GM23338 (cell line): ENCODE data around the gene MYH13. TPM values are rescaled to one million over a fixed set of nuclear protein-coding genes. Genes with fewer than 3 reads are reported as not detected.

Experiments used
- ATAC-seq: fragments of 200-7000 bp; cut with Tn5 transposase; 3 replicates; pipeline ENCODE4 v1.9.1; 2020
- DNase-seq: peaks from one replicate; pipeline ENCODE4 v3.0.0-alpha.2; 2015; ENCODE audit warnings: low spot score
- H2AFZ ChIP-seq: fragments of 200-600 bp; sonication (generic); 2 replicates; pipeline ENCODE4 v1.8.0; 2016; ENCODE audit warnings: antibody characterized with exemption, mild to moderate bottlenecking, moderate library complexity
- H3F3A ChIP-seq: fragments of 200-600 bp; sonication (generic); replicated peaks from 2 replicates; pipeline ENCODE4 v1.8.0; 2017; ENCODE audit warnings: antibody characterized with exemption, mixed run types, low read depth
- H3K27ac ChIP-seq: fragments of 200-600 bp; sonication (generic); 2 replicates; pipeline ENCODE4 v1.6.1; 2016; ENCODE audit warnings: low read depth
- H3K27me3 ChIP-seq: fragments of 200-600 bp; sonication (generic); 2 replicates; pipeline ENCODE4 v1.8.0; 2016; ENCODE audit warnings: mild to moderate bottlenecking, mixed run types, moderate library complexity; ENCODE audit not compliant: insufficient read depth
- H3K36me3 ChIP-seq: fragments of 200-600 bp; sonication (generic); 2 replicates; pipeline ENCODE4 v1.8.0; 2016; ENCODE audit warnings: mild to moderate bottlenecking; ENCODE audit not compliant: insufficient read depth
- H3K4me1 ChIP-seq: fragments of 200-600 bp; sonication (generic); 2 replicates; pipeline ENCODE4 v1.8.0; 2016; ENCODE audit warnings: mild to moderate bottlenecking, moderate library complexity; ENCODE audit not compliant: insufficient read depth
- H3K4me2 ChIP-seq: fragments of 200-600 bp; sonication (generic); 2 replicates; pipeline ENCODE4 v1.7.1; 2017; ENCODE audit warnings: mixed run types
- H3K4me3 ChIP-seq: fragments of 200-600 bp; sonication (generic); 2 replicates; pipeline ENCODE4 v1.6.1; 2016; ENCODE audit warnings: mixed run types
- H3K79me2 ChIP-seq: fragments of 200-600 bp; sonication (generic); replicated peaks from 2 replicates; pipeline ENCODE4 v1.8.0; 2017; ENCODE audit warnings: mild to moderate bottlenecking; ENCODE audit not compliant: insufficient read depth
- H3K9me2 ChIP-seq: fragments of 200-600 bp; sonication (generic); 2 replicates; pipeline ENCODE4 v1.8.0; 2017; ENCODE audit not compliant: insufficient read depth
- H4K20me1 ChIP-seq: fragments of 200-600 bp; sonication (generic); replicated peaks from 2 replicates; pipeline ENCODE4 v1.8.0; 2017; ENCODE audit warnings: mild to moderate bottlenecking; ENCODE audit not compliant: insufficient read depth
- H3K27ac Mint-ChIP-seq: 2 replicates; pipeline ENCODE4 v1.8.0; 2020; ENCODE audit warnings: inconsistent platforms, mild to moderate bottlenecking, moderate library complexity, mixed read lengths
- H3K27me3 Mint-ChIP-seq: 3 replicates; pipeline ENCODE4 v1.8.0; 2022; ENCODE audit warnings: low read depth, mild to moderate bottlenecking, moderate library complexity, mixed read lengths, inconsistent platforms; ENCODE audit not compliant: insufficient read depth, poor library complexity
- H3K36me3 Mint-ChIP-seq: 3 replicates; pipeline ENCODE4 v1.8.0; 2021; ENCODE audit warnings: low read depth, mild to moderate bottlenecking, inconsistent platforms, moderate library complexity, mixed read lengths
- H3K4me1 Mint-ChIP-seq: 3 replicates; pipeline ENCODE4 v1.8.0; 2020; ENCODE audit warnings: mild to moderate bottlenecking, inconsistent platforms, mixed read lengths
- H3K4me3 Mint-ChIP-seq: 3 replicates; pipeline ENCODE4 v1.8.0; 2021; ENCODE audit warnings: moderate library complexity, mild to moderate bottlenecking, inconsistent platforms, mixed read lengths
- H3K9me3 Mint-ChIP-seq: 3 replicates; pipeline ENCODE4 v1.8.0; 2020; ENCODE audit warnings: moderate library complexity, mild to moderate bottlenecking, inconsistent platforms, mixed read lengths
- CREB1 ChIP-seq: fragments of 250-450 bp; sonication (Bioruptor Pico); IDR thresholded peaks from 2 replicates; pipeline ENCODE4 v1.5.0; 2020; ENCODE audit warnings: low read depth, mild to moderate bottlenecking, moderate library complexity
- EZH2 ChIP-seq: fragments of 200-600 bp; sonication (generic); IDR thresholded peaks from one replicate; pipeline ENCODE4 v1.8.0; 2017; ENCODE audit warnings: antibody characterized with exemption, mild to moderate bottlenecking, low read depth; ENCODE audit not compliant: unreplicated experiment
- EZH2phosphoT487 ChIP-seq: fragments of 200-600 bp; sonication (generic); IDR thresholded peaks from one replicate; pipeline ENCODE4 v1.8.1; 2018; ENCODE audit warnings: antibody characterized with exemption; ENCODE audit not compliant: unreplicated experiment
- JUNB ChIP-seq: IDR thresholded peaks from one replicate; pipeline ENCODE4 v1.6.1; 2016; ENCODE audit warnings: antibody characterized with exemption; ENCODE audit not compliant: unreplicated experiment
- POLR2AphosphoS5 ChIP-seq: IDR thresholded peaks from 2 replicates; pipeline ENCODE4 v1.6.1; 2016; ENCODE audit warnings: antibody characterized with exemption, low read depth
- STAT1 ChIP-seq: IDR thresholded peaks from one replicate; pipeline ENCODE4 v1.6.1; 2016; ENCODE audit warnings: antibody characterized with exemption; ENCODE audit not compliant: unreplicated experiment
- ZNF114 ChIP-seq: fragments of 250-450 bp; sonication (Bioruptor Pico); IDR thresholded peaks from 2 replicates; pipeline ENCODE4 v1.5.0; 2020; ENCODE audit warnings: mild to moderate bottlenecking, moderate library complexity
- ZNF331 ChIP-seq: fragments of 250-450 bp; sonication (Bioruptor Pico); IDR thresholded peaks from 2 replicates; pipeline ENCODE4 v1.5.0; 2020; ENCODE audit warnings: low read depth, mild to moderate bottlenecking, moderate library complexity
- polyA plus RNA-seq: library from polyadenylated mRNA; unstranded; fragments of >200 nt; fragmentation: Nextera tagmentation; extraction: Ambion mirVana; gene quantifications from 2 replicates; pipeline ENCODE4 v1.2.1, GENCODE V29; 2016
- total RNA-seq: library from RNA; depleted of rRNA; stranded (reverse); fragments of >200 nt; shearing (Covaris generic); gene quantifications from 2 replicates; pipeline ENCODE4 v1.2.3, GENCODE V29; 2014
- TF ChIP-seq, protein P1 (sequence below): IDR thresholded peaks from one replicate; pipeline ENCODE4 v1.6.1; 2018; ENCODE audit warnings: antibody characterized with exemption; ENCODE audit not compliant: unreplicated experiment
- TF ChIP-seq, protein P2 (sequence below): IDR thresholded peaks from 2 replicates; pipeline ENCODE4 v1.6.1; 2016; ENCODE audit warnings: antibody characterized with exemption
- TF ChIP-seq, protein P3 (sequence below), 2 experiments: fragments of 200-600 bp in 1 of 2; sonication (generic) in 1 of 2; conservative IDR thresholded peaks; 2 replicates each; pipeline versions ENCODE4 v1.5.1 to v1.6.1; 2016 to 2017; ENCODE audit warnings: antibody characterized with exemption in 2 of 2, low read depth in 2 of 2, mild to moderate bottlenecking in 2 of 2, moderate library complexity in 1 of 2

The MYH13 gene
- total and polyA plus RNA-seq, 2 experiments from 2014 or later = not detected

DNA sequence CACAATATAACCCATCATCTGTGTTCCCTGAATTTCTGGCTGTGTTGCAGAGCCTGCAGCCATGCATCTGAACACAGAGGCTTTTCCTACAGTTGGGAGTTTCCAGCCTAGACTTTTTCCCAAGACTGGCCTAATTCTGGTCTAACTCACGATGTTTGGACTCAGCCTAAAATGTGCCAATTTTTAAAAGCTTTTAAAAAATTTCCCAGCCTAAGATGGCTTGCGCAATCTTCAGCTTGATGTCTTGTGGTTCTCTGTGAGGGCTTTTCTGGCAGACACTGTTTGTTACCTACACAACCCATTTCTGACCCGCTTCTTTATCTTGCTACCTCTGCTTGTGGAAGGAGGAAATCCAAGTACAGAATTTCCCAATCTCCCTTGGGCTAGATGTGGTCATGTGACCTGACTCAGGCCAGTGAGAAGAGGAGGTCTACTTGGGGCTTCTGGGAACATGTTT lies 101.7 kb downstream of the MYH13 start (continued):
- TF ChIP-seq, protein P1, sequence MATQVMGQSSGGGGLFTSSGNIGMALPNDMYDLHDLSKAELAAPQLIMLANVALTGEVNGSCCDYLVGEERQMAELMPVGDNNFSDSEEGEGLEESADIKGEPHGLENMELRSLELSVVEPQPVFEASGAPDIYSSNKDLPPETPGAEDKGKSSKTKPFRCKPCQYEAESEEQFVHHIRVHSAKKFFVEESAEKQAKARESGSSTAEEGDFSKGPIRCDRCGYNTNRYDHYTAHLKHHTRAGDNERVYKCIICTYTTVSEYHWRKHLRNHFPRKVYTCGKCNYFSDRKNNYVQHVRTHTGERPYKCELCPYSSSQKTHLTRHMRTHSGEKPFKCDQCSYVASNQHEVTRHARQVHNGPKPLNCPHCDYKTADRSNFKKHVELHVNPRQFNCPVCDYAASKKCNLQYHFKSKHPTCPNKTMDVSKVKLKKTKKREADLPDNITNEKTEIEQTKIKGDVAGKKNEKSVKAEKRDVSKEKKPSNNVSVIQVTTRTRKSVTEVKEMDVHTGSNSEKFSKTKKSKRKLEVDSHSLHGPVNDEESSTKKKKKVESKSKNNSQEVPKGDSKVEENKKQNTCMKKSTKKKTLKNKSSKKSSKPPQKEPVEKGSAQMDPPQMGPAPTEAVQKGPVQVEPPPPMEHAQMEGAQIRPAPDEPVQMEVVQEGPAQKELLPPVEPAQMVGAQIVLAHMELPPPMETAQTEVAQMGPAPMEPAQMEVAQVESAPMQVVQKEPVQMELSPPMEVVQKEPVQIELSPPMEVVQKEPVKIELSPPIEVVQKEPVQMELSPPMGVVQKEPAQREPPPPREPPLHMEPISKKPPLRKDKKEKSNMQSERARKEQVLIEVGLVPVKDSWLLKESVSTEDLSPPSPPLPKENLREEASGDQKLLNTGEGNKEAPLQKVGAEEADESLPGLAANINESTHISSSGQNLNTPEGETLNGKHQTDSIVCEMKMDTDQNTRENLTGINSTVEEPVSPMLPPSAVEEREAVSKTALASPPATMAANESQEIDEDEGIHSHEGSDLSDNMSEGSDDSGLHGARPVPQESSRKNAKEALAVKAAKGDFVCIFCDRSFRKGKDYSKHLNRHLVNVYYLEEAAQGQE = no peak
- TF ChIP-seq EZH2phosphoT487 (no peak), CREB1 (CRISPR knock-in tag) (no peak), EZH2 (no peak)
- TF ChIP-seq, protein P2, sequence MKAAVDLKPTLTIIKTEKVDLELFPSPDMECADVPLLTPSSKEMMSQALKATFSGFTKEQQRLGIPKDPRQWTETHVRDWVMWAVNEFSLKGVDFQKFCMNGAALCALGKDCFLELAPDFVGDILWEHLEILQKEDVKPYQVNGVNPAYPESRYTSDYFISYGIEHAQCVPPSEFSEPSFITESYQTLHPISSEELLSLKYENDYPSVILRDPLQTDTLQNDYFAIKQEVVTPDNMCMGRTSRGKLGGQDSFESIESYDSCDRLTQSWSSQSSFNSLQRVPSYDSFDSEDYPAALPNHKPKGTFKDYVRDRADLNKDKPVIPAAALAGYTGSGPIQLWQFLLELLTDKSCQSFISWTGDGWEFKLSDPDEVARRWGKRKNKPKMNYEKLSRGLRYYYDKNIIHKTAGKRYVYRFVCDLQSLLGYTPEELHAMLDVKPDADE = no peak

DNA sequence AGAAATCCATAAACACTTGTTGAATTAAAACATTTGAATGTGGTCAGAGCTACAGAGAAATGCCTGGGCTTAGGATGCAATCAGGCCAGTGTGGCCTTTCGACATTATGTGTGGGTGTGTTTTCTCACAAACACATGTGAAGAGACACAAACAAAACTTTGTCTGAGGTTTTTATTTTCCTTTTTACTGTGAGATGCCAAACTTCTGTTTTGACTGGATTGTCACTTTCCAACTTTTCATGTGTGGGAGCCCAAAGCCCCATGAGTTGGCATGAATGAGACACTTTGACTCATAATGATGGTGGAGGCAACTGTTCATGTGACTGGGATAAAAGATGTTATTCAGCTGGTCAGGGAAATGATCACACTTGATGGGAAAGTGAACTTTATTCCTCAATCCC lies 102.5 kb downstream of the MYH13 start:
- H3K4me1 Mint-ChIP-seq = peaks cover 2% of the 10 kb centered on the region; the same call in 1 of the 3 replicates
- no peak overlapping the region for H3K27ac Mint-ChIP-seq
- ATAC-seq = no peak
- Histone ChIP-seq H3K27me3 (no peaks in the 10 kb centered on the region), H3K4me2 (no peak overlapping the region), H2AFZ (no peak overlapping the region), H3K27ac (no peak overlapping the region), H4K20me1 (no peaks in the 10 kb centered on the region), H3K36me3 (no peaks in the 10 kb centered on the region), H3K4me3 (no peak overlapping the region), H3K4me1 (peaks cover 5% of the 10 kb centered on the region; the same call in 1 of the 2 replicates), H3F3A (no peaks in the 10 kb centered on the region), H3K9me2 (0 out of 2 replicates have a peak, but pooled peaks cover 3% of the 10 kb centered on the region), H3K79me2 (no peaks in the 10 kb centered on the region)
- H3K4me3 Mint-ChIP-seq = no peak overlapping the region
- DNase-seq = no peak
- H3K27me3 Mint-ChIP-seq = peaks cover 8% of the 10 kb centered on the region
- H3K36me3 Mint-ChIP-seq = peaks cover 3% of the 10 kb centered on the region; the same call in 2 of the 3 replicates
- H3K9me3 Mint-ChIP-seq = no peaks in the 10 kb centered on the region
- TF ChIP-seq JUNB (no peak), STAT1 (no peak), CREB1 (CRISPR knock-in tag) (no peak), EZH2 (no peak), EZH2phosphoT487 (no peak), ZNF114 (CRISPR knock-in tag) (no peak), POLR2AphosphoS5 (no peak), ZNF331 (no peak)
- TF ChIP-seq, protein P3, sequence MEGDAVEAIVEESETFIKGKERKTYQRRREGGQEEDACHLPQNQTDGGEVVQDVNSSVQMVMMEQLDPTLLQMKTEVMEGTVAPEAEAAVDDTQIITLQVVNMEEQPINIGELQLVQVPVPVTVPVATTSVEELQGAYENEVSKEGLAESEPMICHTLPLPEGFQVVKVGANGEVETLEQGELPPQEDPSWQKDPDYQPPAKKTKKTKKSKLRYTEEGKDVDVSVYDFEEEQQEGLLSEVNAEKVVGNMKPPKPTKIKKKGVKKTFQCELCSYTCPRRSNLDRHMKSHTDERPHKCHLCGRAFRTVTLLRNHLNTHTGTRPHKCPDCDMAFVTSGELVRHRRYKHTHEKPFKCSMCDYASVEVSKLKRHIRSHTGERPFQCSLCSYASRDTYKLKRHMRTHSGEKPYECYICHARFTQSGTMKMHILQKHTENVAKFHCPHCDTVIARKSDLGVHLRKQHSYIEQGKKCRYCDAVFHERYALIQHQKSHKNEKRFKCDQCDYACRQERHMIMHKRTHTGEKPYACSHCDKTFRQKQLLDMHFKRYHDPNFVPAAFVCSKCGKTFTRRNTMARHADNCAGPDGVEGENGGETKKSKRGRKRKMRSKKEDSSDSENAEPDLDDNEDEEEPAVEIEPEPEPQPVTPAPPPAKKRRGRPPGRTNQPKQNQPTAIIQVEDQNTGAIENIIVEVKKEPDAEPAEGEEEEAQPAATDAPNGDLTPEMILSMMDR (conservative IDR thresholded peaks at IDR 0.05; ENCODE audit: low read depth in 2 of 2) = no peak
- TF ChIP-seq, protein P2 = no peak
